Suppressor macrophage treated with lipopolysaccharide for 1 hour (primary cell): Measurements from ENCODE around the gene ZBTB8OS.

Experiments
- DNase-seq, 3 donors: peaks; one replicate each; pipeline ENCODE4 v3.0.0-alpha.2; 2020 to 2022

The ZBTB8OS gene

DNA sequence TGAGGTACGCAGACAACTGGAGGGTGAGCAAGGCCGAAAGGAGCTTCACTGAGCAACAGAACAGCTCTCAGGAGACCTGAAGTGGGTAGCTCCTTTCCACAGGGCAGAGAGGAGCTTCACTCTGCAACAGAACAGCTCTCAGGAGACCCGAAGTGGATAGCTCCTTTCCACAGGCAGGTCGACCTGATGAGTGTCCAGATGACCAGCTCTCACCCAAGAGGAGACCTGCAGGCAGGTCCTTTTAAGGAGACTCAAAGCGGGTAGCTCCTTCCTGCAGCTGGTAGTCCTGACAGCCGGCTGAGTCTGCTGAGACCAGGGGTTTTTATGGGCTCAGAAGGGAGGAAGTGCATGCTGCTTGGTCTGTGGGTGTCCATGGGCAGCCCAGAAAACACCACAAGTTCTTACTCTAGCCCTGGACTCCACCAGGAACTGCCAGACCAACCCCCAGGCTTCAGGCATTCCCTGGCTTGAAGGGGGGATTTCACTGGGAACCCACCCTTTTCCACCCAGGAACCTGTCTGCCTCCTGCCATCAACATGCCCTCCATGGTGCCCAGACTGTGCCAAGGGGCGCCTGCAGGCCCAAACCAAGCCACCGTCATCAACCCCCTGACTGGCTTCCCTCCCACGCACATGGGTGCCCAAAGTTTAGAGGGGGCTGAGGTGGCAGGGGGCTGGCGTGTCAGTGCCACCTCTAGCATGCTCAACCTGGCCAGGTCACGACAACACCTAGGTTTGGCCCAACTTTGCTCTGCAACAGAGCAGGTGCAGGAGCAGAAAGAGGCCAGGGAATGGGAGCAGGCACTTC is 43.6 kb downstream of the ZBTB8OS start:
- peak in 2 of 3 donors; percentile 42 to 58 for DNase-seq

DNA sequence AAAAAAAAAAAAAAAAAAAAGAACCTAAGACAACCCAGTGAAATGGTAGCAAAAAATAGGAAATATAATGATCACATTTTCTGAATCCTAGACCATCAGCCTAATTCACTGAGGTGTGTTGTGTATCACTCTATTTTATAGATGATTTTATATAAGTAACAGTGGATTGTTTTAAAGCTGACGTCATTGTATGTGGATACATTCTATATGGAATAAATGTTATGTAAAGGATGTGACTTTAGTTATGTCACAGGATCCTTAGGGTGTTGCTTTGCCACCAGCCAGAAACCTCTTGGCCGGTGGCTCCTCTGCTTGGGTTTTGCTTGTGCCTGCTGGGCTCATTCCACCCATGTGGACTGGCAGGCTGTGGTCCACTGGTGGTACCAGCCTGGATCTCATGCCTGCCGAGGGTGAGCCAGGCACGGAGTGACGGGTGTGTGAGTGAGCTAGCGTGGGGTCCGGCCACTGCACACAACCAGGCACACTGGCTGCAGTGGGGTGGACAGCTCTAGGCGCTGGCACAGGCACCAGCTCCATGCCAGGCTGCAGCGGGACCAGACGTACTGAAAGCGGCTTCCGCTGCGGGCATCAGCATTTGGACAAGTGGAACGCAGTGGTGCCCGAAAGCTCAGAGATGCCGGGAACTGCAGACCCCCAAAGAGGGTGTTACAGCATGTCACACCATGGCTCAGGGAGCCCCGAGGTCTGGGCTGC is 44.5 kb downstream of the ZBTB8OS start:
- no peak for DNase-seq

GRCh38 chr1:32600034-32600433 is 50.3 kb downstream of the ZBTB8OS start:
- DNase-seq, result no peak

- DNase-seq, result no peak
These were observed 57.4 kb downstream of the ZBTB8OS start for GRCh38 chr1:32592943-32593342.

DNA sequence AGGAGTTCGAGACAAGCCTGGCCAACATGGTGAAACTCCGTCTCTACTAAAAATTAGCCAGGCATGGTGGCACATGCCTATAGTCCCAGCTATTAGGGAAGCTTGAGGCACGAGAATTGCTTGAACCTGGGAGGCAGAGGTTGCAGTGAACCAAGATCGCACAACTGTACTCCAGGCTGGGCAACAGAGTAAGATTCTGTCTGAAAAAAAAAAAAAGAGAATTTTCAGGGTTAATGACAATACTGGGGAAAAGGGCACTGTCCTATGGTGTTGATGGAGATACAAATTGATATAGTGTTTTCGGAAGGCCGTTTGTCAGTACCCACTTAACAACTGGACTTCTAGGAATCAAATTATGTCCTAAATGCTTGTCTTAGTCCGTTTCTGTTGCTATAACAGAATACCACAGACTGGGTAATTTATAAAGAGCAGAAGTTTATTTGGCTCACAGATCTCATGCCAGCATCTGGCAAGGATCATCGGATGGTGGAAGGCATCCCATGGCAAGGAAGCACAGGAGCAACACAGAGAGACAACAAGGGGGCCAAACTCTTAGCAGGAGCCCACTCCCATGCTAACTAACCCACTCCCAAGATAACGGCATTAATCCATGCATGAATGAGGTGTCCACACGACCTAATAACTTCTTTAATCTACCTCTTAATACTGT is 69.9 kb downstream of the ZBTB8OS start:
- no peak for DNase-seq
